Activated CD8-positive, alpha-beta memory T cell treated with anti-CD3 and anti-CD28 coated beads for 1 hour (primary cell): Measurements from ENCODE around the gene SLC36A4.
"Not testable (repeated sequence)": the region's sequence is repeated elsewhere in the genome, so short reads cannot be mapped to it uniquely, and the experiment has no call there.

Experiments used
- DNase-seq, 2 donors: peaks; one replicate each; pipeline ENCODE4 v3.0.0-alpha.2; 2020; ENCODE audit warnings: low read depth in 1 of 2; ENCODE audit errors: extremely low read depth in 1 of 2

Gene SLC36A4

DNA sequence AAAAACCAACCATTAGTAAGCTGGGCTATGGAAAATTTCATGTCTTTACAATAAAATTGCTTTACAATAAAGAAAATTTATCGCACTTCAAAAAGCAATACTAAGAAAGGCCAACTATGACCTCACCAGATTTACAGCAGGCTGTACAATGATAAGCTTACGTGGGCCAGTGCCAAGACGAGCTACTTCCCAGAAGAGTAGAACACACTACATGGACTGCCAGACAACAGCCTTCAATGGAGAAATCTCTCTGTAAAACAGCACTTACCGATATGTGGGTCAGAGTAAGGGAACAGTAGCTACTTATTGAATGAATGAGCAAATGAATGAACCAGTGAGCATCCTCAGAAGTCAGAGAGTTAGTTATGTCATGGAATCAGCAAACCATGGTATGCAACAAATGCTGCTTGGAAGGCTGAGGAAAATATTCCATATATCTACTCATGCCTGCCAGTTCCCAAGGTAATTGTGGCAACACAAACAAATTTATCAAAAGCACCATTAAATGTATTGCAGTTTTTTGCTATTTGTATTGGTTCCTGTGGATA, 74.4 kb downstream of the SLC36A4 start:
- DNase-seq: no peak

- no peak for DNase-seq
These were observed 75.1 kb downstream of the SLC36A4 start for GRCh38 chr11:93122535-93123235.

GRCh38 chr11:93118276-93118675, 79.5 kb downstream of the SLC36A4 start:
- no peak for DNase-seq

DNA sequence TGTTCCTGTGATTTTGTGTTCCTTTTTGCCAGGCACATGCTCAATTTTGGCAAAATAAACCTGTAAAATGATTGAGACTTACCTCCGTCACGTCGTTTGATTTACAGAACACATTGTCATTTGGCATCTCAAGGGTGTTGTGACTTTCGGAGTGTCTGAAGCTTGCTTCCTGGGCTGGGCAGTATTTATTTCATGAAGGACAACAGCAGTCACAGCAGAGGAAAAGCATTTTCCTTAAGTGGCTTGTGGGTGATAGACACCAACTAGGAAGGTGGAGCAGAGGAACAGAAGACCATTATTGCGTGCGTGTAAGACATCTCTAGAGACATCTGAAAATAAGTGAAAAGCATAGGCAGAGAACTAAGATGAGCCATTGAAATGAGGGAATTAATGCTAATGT, 80.2 kb downstream of the SLC36A4 start:
- no peak for DNase-seq

DNA sequence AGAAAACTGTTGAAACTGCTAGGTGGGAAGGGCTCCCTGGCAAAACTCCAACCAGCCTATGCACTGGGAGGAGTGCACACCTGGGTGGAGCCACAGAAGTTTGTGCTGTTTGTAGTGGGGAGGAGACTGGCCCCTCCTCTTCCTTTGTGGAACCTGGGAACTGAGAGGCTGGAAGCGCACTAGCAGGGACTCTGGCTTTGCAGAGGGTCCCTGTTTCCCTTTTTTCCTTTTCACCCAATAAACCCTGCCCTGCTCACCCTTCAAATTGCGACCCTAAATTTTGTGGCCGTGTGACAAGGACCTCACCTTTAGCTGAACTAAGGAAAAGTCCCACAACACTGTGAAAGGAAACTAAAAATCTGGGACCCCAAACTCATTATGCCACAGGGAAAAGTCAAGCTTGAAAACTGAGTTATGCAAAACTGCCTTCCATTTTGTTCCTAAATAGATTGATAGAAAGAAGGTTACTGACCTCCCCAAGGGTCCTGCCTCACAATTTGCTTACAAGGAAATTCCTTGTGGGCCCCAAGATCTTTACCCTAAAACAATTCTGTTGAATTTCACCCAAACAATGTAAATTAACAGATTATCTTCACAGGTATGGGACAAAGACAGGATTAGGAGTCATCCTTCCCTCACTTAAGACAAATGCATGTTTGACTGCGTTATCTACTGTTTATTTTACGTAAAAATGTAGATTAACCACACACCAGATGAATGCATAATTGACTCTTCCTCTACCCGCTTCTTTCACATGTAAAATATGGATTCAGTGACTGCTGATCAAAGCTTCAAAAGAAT, 81.0 kb downstream of the SLC36A4 start:
- DNase-seq: no peak

GRCh38 chr11:93114304-93114703, 83.5 kb downstream of the SLC36A4 start:
- no peak for DNase-seq

- no peak for DNase-seq
These were observed 84.0 kb downstream of the SLC36A4 start for GRCh38 chr11:93113824-93114223.

GRCh38 chr11:93111147-93111546, 86.6 kb downstream of the SLC36A4 start:
- DNase-seq: not testable (repeated sequence)

- no peak for DNase-seq
These were observed 97.6 kb downstream of the SLC36A4 start for GRCh38 chr11:93100211-93100610.

DNA sequence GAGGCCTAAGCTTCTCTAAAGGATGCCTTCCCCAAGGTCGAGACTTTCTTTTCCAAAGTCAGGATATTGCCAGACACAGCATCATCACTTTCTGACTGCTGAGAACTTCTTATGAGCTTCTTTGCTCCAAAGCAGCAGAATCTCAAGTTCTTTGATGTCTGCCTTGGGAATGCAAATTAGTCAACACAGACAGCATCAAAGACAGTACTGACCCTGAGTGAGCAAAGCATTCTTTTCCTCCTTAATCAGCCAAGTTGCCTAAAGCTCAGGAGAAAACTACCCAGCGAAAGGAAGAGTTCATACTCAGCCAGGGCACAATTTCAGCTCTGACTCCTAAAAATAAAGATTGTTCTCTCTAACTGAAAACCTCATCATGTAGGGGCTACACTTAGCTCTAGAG, 98.0 kb downstream of the SLC36A4 start:
- DNase-seq: no peak
